ENCODE results near the gene KRT78.

KRT78 gene

DNA sequence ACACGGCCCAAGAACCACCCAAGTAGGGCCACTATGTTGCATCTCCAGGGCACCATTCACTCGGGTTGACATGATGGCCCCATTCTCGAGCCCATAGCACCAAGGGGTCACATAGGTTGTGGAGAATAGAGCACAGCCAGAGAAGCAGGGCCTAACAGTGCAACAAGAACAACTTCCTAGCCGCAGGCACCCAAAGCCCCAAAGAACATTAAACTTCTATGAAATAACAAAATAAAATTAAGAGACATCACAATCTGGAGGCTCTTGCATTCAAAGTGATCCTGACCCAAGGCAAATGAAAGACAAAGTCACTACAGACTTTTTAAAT, 36.8 kb downstream of the KRT78 start:
- no peak for DNase-seq

DNA sequence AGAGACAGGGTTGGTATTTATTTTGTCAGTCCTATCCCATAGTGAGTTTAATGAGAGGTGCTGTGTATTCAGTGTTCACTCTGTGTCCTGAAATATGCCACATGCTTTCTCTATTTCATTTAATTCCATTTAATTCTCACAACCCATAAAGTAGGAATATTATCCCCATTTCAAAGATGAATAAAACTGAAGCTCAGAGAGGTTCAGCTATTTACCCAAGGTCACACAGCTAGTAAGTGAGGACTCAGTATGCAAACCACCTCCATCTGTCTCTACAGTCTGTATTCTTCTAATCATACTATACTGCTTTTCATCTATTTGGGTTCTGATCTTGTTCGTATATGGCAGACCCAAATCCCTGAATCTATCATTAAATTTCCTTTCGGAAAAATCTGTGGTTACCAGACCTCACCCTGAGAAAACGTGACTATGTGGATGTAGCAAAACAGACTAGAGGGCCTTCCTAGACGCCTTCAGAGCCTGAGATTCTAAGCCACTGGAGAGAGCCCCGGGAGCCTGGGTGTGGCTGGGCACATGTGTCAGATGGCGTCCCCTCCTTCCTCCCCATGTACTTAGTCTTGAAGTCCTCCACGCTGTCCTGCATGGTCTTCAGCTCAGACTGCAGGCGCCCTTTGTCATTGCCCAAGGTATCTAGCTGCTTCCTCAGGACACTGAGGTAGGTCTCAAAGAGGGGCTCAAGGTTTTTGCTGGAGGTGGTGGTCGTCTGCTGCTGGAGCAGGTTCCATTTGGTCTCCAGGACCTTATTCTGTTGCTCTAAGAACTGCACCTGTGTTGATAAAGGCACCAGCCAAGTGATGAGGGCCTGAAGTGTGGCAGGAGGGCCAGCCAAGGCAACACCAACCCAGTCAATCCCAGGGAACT, 37.4 kb downstream of the KRT78 start:
- no peak for DNase-seq

DNA sequence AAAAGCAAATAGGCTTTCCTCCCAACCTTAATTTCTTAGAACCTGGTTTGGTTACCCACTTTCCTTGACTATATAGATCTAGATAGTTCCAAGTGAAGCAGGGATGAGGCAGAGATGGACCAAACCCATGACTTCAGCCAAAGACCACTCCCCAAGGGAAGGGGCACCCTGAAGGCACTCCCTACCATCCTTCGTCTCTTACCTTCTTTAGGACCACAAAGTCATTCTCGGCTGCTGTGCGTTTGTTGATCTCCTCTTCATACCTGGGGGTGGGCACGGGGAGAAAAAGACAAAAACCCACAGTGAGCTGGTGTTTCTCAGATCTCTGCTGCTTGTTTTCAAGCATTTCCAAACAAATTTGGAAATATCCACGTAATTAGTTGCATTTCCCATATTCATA, 38.2 kb downstream of the KRT78 start:
- DNase-seq: no peak

DNA sequence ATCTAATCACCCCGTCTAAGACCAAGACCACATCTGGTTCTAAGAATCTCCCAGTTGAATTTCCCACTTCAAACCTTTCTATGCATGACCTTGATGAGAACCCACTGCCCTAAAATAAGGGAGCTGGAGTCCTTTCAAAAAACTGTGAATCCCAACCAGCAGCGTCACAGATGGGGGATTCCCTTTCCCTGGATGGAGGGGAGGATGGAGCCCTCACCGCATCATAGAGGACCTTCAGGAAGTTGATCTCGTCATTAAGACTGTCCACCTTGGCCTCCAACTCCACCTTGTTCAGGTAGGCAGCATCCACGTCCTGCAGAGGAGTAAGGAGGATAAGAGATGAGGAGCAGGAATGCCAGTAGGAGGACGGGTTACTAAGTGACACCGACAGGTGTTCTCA, 39.6 kb downstream of the KRT78 start:
- no peak for DNase-seq

GRCh38 chr12:52808573-52809160, 40.1 kb downstream of the KRT78 start:
- DNase-seq: no peak

DNA sequence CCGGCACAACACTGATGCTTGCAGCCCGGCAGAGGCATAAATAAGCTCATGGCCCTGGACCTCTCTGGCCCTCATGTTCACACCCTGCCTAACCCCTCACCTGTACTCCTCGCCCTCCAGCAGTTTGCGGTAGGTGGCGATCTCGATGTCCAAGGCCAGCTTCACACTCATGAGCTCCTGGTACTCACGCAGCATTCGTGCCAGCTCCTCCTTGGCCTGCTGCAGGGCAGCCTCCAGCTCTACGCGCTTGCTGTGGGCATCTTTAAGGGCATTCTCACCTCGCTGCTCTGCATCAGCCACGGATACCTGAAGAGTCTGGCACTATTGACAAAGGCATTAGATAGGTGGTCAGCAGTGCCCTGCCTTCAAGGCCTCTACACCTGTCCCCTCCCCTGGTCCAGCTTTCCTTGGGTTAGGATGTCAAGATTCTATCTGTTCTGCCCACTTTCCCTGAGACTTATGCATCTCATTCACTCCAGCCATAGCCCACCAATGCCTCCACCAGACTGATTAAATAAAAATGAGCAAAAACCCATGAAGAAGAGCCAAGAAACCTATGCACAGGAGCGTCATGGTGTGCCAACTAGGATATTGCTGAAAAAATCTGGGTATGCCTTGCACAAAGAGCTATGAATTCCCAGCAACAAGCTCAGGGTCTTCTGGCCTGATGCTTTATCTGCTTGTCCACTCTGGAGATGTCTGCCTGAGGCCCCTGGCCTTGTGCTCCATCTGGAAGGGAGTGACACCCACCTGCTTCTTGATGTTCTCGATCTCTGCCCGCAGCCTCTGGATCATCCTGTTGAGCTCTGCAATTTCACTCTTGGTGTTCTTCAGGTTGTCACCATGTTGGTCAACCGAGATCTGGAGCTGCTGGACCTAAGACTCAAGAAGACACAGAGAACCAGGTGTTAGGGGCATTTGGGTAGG, 41.0 kb downstream of the KRT78 start:
- DNase-seq: no peak

DNA sequence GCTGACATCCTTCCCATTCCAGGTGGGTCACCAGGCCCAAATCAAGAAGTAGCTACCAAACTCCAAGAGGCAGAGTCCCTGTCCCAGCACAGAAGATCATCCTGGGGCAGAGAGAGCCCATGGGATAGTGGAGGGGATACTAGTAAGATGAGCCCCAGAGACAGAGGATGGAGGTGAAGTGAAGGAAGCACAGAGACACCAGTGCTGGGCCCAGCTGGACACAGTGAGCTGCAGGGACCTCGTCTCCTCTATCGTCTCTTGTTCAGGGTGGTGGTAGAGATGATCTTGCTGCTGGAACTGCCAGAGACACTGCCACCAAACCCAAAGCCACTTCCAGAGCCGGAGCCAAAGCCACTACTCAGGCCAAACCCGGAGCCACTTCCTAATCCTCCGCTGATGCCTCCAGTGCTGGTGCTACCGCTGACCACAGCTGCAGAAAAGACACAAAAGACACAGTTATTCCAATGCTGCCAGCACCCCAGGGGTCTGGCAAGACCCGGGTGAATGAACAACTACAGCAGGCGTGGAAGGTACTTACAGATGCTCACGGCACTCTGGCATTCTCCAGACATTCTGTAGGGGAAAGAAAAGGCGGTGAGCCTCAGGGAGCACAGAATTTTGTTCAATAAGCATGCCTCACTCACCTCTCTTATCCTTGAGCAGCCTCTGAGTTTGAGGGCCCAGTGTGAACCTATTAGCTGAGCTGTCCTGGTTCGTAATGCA, 41.8 kb downstream of the KRT78 start:
- DNase-seq: no peak

DNA sequence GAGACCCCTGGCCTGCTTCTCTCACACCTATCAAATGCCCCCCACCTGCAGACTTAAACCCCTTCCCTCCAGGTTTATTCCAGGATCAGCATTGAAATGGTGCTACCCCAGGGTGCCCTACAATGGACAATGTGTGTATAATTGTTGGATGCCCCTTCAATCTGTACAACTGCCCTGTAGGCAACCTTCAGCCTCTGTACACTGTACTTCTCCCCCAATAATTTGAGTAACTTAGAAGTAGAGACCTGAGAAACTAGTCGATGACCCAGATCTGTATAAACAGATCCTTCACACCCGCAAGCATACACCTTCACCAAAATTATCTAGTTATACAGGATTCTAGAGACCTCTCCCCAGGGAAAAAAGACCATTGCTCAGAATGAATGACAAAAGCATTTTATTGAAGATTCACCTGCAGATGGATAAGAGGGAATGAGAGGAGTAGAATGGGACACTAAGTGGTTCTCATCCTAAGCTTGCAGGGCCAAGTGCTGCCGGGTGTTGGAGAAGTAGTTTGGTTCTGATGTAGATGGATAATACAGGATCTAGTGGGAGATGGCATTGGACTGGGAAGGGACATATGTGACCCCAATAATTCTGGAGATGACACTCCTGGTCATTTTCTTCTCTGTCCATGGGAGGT, 42.5 kb downstream of the KRT78 start:
- no peak for DNase-seq

DNA sequence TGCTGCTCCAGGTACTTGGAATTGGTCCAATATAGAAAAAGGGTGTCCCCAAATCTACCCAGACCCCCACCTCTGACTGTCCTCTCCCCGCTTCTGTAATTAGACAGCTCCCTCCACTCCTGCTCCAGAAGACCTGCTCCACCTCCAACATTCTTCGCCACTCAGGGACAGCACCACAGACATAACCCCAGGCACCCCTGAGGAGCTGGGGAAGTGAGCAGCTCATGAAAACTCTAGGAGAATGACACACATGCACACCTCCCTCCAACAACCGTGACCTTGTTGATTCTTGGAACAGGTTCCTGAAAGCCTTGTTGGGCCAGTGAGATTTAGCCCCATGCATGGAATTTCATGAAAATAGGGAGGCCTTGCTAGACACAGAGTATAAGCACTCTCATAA, 43.1 kb downstream of the KRT78 start:
- DNase-seq: no peak

DNA sequence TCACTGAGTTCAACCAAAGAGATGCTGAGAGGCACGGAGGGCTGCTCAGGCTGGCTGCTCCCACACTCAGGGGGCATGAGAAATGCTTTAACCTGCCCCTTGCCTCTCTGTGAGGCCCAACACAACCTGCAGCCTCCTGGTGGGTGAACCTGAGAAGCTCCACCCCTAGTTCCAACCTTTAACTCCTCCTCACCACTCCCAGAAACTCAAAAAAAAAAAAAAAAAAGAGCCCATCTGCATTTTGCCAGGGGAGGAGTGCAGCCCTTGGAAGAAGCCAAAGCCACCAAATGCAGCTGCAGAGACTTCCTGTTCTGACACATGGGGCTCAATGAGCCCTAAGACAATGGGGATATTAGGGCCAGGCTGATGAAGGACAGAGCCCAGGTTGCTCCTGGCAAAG, 43.8 kb downstream of the KRT78 start:
- DNase-seq: no peak

GRCh38 chr12:52802442-52802841, 46.4 kb downstream of the KRT78 start:
- no peak for DNase-seq

DNA sequence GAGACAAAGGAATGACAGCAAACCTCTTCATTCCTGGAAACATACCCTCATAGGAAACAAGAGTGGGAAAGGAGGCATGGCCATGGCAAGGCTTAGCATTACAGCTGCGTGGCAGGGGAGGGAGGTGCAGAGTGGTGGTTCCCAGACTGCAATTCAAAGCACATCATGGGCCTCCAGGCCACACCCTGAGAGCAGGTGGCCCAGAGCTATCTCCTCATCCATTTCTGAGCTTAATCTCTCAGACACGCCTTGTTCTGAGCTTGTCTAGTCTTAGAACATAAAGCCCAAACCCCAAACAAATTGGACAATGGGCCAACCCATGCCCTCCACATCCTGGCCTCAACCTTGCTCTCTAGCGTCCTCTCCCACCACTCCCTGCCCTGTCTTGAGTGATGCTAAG, 47.0 kb downstream of the KRT78 start:
- DNase-seq: no peak

DNA sequence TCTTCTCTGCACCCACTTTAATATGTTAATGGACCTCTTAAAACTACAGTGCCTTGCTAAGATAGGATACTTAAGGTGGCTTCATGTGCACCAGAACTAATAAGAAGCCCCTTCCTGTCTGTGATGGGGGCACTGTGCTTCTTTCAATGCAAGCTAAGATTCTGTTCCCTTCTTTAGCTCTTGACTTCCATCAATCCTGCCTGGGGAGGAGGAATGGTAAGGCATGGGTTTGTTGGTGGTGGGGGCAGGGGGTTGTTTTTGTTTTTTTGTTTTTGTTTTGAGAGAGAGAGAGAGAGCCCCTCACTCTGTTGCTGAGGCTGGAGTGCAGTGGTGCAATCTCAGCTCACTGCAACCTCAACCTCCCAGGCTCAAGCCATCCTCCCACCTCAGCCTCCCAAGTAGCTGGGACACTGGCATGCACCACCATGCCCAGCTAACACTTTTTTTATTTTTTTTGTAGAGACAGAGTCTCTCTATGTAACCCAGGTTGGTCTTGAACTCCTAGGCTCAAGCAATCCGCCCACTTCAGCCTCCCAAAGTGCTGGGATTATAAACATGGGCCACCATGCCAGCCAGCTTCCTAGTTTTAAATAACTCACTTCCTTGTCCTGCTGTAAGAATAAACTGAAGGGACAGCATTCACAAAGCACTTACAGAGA, 48.4 kb downstream of the KRT78 start:
- no peak for DNase-seq

GRCh38 chr12:52799505-52800211, 49.1 kb downstream of the KRT78 start:
- no peak for DNase-seq

DNA sequence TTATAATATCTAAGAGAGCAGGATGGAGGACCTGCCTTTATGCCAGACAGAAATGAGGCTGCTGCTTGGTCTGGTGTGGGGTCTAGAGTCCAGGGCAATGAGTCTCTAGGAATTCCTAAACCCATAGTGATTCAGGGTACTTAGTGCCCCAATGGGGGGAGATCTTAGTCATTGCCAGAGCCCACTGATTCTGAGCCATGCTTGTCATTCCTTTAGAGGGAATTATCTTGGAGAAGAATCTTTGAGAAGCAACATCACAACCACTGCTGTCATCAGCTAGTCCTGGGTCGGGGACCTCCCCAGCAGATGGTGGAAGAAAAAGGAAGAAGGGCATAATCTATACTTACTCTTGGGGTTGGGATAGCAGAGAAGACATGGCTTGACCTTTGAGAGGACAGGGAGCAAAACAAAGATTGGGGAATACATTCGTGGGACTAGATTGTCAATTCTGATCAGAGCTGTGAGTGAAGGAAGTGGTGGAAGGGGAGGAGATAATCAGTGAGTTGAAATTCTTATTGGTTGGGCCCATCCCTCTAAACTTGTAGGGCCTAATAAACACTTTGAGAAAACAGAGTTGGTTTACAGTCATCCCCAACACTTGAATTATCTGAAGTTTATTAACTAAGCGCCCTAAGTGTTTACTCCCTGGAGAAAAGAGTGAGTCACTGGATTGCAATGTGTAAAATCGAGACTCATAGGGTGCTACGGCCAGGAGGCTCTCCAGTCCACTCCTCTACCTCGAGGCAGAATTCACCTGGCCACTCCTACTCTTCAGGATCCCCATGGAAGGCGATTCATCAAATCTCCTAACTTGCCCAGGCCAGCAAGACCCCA, 49.9 kb downstream of the KRT78 start:
- DNase-seq: no peak

GRCh38 chr12:52798003-52798670, 50.7 kb downstream of the KRT78 start:
- no peak for DNase-seq

DNA sequence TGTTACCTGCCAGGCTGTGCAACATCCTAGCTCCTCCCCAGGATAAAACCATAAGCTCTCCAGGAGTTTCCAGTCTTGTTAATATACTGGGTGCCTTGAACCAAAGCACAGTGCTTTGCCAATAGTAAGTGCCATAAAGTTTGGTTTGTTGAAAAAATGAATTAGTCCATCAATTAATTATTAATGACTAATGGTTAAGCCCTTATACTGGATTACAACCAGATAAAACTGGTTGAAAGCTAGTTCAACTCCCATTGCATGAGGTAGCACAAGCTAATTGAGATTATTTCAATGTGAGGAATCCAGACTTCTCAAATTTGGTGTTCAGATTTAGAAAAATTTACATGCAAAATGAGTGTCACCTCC, 51.3 kb downstream of the KRT78 start:
- no peak for DNase-seq

- no peak for DNase-seq
Measured at GRCh38 chr12:52796839-52797528, 51.8 kb downstream of the KRT78 start.

GRCh38 chr12:52796429-52796794, 52.4 kb downstream of the KRT78 start:
- no peak for DNase-seq

All from C1 segment of cervical spinal cord (tissue), 14 donors.